Liver (tissue), 9 donors: Measurements from ENCODE around the gene RAB22A. TPM values are rescaled to one million over a fixed set of nuclear protein-coding genes. Genes with fewer than 3 reads are reported as not detected.

Source experiments
- DNase-seq: peaks from one replicate; pipeline ENCODE4 v3.0.0-alpha.2; 2017; ENCODE audit warnings: low spot score
- H3K27ac ChIP-seq, 2 donors: one replicate each; pipeline ENCODE4 v1.7.0; 2013; ENCODE audit warnings: inconsistent platforms in 2 of 2, low read length in 2 of 2, control low read depth in 1 of 2, low read depth in 1 of 2, mild to moderate bottlenecking in 1 of 2
- H3K27me3 ChIP-seq, 4 donors: one replicate each; pipeline versions ENCODE4 v1.6.1 to v1.7.0; 2013; ENCODE audit warnings: low read length in 3 of 4, inconsistent platforms in 1 of 4, mild to moderate bottlenecking in 1 of 4, moderate library complexity in 1 of 4; ENCODE audit not compliant: control insufficient read depth in 4 of 4, insufficient read depth in 4 of 4
- H3K36me3 ChIP-seq, 4 donors: one replicate each; pipeline versions ENCODE4 v1.6.1 to v1.7.0; 2013; ENCODE audit warnings: low read length in 3 of 4, mild to moderate bottlenecking in 3 of 4, low read depth in 1 of 4, moderate library complexity in 1 of 4; ENCODE audit not compliant: control insufficient read depth in 4 of 4, insufficient read depth in 3 of 4
- H3K4me1 ChIP-seq, 4 donors: one replicate each; pipeline versions ENCODE4 v1.6.1 to v1.7.0; 2013; ENCODE audit warnings: low read length in 3 of 4, mild to moderate bottlenecking in 3 of 4, moderate library complexity in 1 of 4; ENCODE audit not compliant: control insufficient read depth in 4 of 4, insufficient read depth in 4 of 4
- H3K4me3 ChIP-seq, 3 donors: one replicate each; pipeline versions ENCODE4 v1.6.1 to v1.7.0; 2013; ENCODE audit warnings: low read length in 3 of 3, control low read depth in 1 of 3, low read depth in 1 of 3, mild to moderate bottlenecking in 1 of 3
- H3K9ac ChIP-seq, 2 donors: one replicate each; pipeline ENCODE4 v1.7.0; 2013; ENCODE audit warnings: low read length in 2 of 2, mild to moderate bottlenecking in 2 of 2, moderate library complexity in 2 of 2, control low read depth in 1 of 2, low read depth in 1 of 2
- H3K9me3 ChIP-seq, 4 donors: one replicate each; pipeline versions ENCODE4 v1.6.1 to v1.7.0; 2013; ENCODE audit warnings: low read length in 3 of 4; ENCODE audit not compliant: control insufficient read depth in 4 of 4
- ATF3 ChIP-seq: IDR thresholded peaks from 2 replicates; pipeline ENCODE4 v1.6.1; 2016; ENCODE audit warnings: antibody characterized with exemption
- HNF4A ChIP-seq, 2 donors: conservative IDR thresholded peaks; 2 replicates each; pipeline ENCODE4 v1.6.1; 2016; ENCODE audit warnings: antibody characterized with exemption in 2 of 2, mild to moderate bottlenecking in 2 of 2
- MAX ChIP-seq: IDR thresholded peaks from 2 replicates; pipeline ENCODE4 v1.6.1; 2016; ENCODE audit warnings: antibody characterized with exemption
- RAD21 ChIP-seq, 2 donors: IDR thresholded peaks; 2 replicates each; pipeline ENCODE4 v1.6.1; 2016; ENCODE audit warnings: antibody characterized with exemption in 2 of 2, mild to moderate bottlenecking in 2 of 2
- TAF1 ChIP-seq: conservative IDR thresholded peaks from 2 replicates; pipeline ENCODE4 v1.6.1; 2016; ENCODE audit warnings: antibody characterized with exemption, mild to moderate bottlenecking
- ZBTB33 ChIP-seq: IDR thresholded peaks from 2 replicates; pipeline ENCODE4 v1.6.1; 2016; ENCODE audit warnings: antibody characterized with exemption
- WGBS: extraction: QIAGEN DNeasy Blood & Tissue Kit; methylation state at CpG from one replicate; pipeline ENCODE4 v1.1.7; 2013; 5-methylcytosine and 5-hydroxymethylcytosine counted together
- polyA plus RNA-seq, 2 donors: library from polyadenylated mRNA; stranded (reverse) in 1 of 2; unstranded in 1 of 2; fragments of 200-250 nt in 1 of 2; fragments of >200 nt in 1 of 2; fragmentation: Nextera tagmentation in 1 of 2; extraction: Ambion mirVana in 1 of 2; gene quantifications; one replicate each; pipeline versions ENCODE4 v1.2.1 to v1.2.3, GENCODE V29; 2013 to 2015
- total RNA-seq, 2 donors: library from RNA; depleted of rRNA; stranded (reverse); fragments of >200 nt; gene quantifications; one replicate each; pipeline ENCODE4 v1.2.3, GENCODE V29; 2014
- donor health status: healthy.
- donor health status: healthy.
- donor health status: healthy.
- donor health status: healthy.
- donor health status: healthy.

Gene RAB22A
- total and polyA plus RNA-seq, 4 donors = 3.0 to 8.1 (median 5.8) TPM

- TF ChIP-seq MAX (no peak), TAF1 (no peak), ATF3 (no peak), HNF4A (conservative IDR thresholded peaks at IDR 0.05) (no peak), RAD21 (IDR thresholded peaks at IDR 0.05) (no peak)
These were observed 106.5 kb downstream of the RAB22A start (continued) for GRCh38 chr20:58416057-58416456.

GRCh38 chr20:58416835-58417234 is 107.3 kb downstream of the RAB22A start:
- Histone ChIP-seq H3K27ac (peak overlapping the region in 1 of 2 donors; percentile 18), H3K4me3 (no peak overlapping the region), H3K36me3 (peaks cover 0 to 9% (median 5%) of the 10 kb centered on the region in 4 donors), H3K4me1 (peaks cover 3 to 8% (median 4%) of the 10 kb centered on the region in 4 donors), H3K9ac (no peak overlapping the region), H3K9me3 (no peaks in the 10 kb centered on the region), H3K27me3 (no peaks in the 10 kb centered on the region)
- no peak for DNase-seq
- 67% methylated on average over 2 of the region's 2 CpGs for WGBS
- TF ChIP-seq ZBTB33 (no peak), RAD21 (IDR thresholded peaks at IDR 0.05) (no peak)

Other genes with a start within 250 kb of the RAB22A start
- gene ANKRD60, start 81.1 kb upstream of the RAB22A start, total RNA-seq = not detected
- not detected for gene ANKRD60, start 81.1 kb upstream of the RAB22A start, polyA plus RNA-seq
- 10 to 100 TPM; 12.2 to 21.7 TPM for gene VAPB, start 79.5 kb downstream of the RAB22A start, total RNA-seq
- gene VAPB, start 79.5 kb downstream of the RAB22A start, polyA plus RNA-seq = 10 to 100 TPM; 16.3 to 20.8 TPM
- gene APCDD1L, start 205.7 kb downstream of the RAB22A start, total RNA-seq = not detected
- under 1 TPM in 1 of 2 donors, not detected in 1; 0.04 TPM for gene APCDD1L, start 205.7 kb downstream of the RAB22A start, polyA plus RNA-seq